HG03095 (cell line): ENCODE measurements around the gene TPRX1.

Experiments used
- ATAC-seq: cut with Tn5 transposase; IDR thresholded peaks from one replicate; pipeline ENCODE4 v1.9.1; 2021; ENCODE audit warnings: moderate library complexity; ENCODE audit not compliant: unreplicated experiment

The TPRX1 gene

GRCh38 chr19:47752440-47753211, 51.7 kb downstream of the TPRX1 start:
- no peak for ATAC-seq
